Iris pigment epithelial cell (primary cell): Measurements from ENCODE around the gene TDO2.
"Not testable (repeated sequence)": the region's sequence is repeated elsewhere in the genome, so short reads cannot be mapped to it uniquely, and the experiment has no call there.

Experiments
- DNase-seq: peaks from one replicate; pipeline ENCODE4 v3.0.0-alpha.2; 2011; ENCODE audit warnings: low read depth

The TDO2 gene

GRCh38 chr4:155907556-155907955 is 4.1 kb downstream of the TDO2 start:
- DNase-seq, result no peak

- peak; percentile 20 for DNase-seq
These were observed 5.0 kb downstream of the TDO2 start for GRCh38 chr4:155908187-155909139.

GRCh38 chr4:155909615-155910226 is 6.2 kb downstream of the TDO2 start:
- no peak for DNase-seq

GRCh38 chr4:155911905-155912304 is 8.4 kb downstream of the TDO2 start:
- DNase-seq, result peak; percentile 43

- DNase-seq, result peak; percentile 2
These were observed 11.3 kb downstream of the TDO2 start for GRCh38 chr4:155914782-155915181.

GRCh38 chr4:155921597-155921996 is 18.1 kb downstream of the TDO2 start:
- DNase-seq, result no peak

- DNase-seq, result no peak
These were observed 21.1 kb downstream of the TDO2 start for GRCh38 chr4:155924637-155925036.

- no peak for DNase-seq
These were observed 26.3 kb downstream of the TDO2 start for GRCh38 chr4:155929833-155930232.

GRCh38 chr4:155930330-155930729 is 26.8 kb downstream of the TDO2 start:
- no peak for DNase-seq

GRCh38 chr4:155931634-155932033 is 28.1 kb downstream of the TDO2 start:
- DNase-seq, result no peak

- not testable (repeated sequence) for DNase-seq
These were observed 31.1 kb downstream of the TDO2 start for GRCh38 chr4:155934634-155935033.

GRCh38 chr4:155935389-155935986 is 32.0 kb downstream of the TDO2 start:
- no peak for DNase-seq

- DNase-seq, result no peak
These were observed 37.7 kb downstream of the TDO2 start for GRCh38 chr4:155941085-155941790.

GRCh38 chr4:155941820-155942219 is 38.3 kb downstream of the TDO2 start:
- no peak for DNase-seq

- no peak for DNase-seq
These were observed 40.3 kb downstream of the TDO2 start for GRCh38 chr4:155943605-155944291.

GRCh38 chr4:155944516-155944915 is 41.0 kb downstream of the TDO2 start:
- no peak for DNase-seq

GRCh38 chr4:155946486-155946885 is 43.0 kb downstream of the TDO2 start:
- DNase-seq, result peak; percentile 85

GRCh38 chr4:155948541-155948940 is 45.0 kb downstream of the TDO2 start:
- DNase-seq, result peak; percentile 69

GRCh38 chr4:155950461-155950860 is 47.0 kb downstream of the TDO2 start:
- DNase-seq, result no peak

GRCh38 chr4:155952501-155952901 is 49.0 kb downstream of the TDO2 start:
- no peak for DNase-seq
